Peyer's patch (tissue), 4 donors: ENCODE results near the gene MTCH2. TPM values are rescaled to one million over a fixed set of nuclear protein-coding genes. Genes with fewer than 3 reads are reported as not detected.
"Not testable (repeated sequence)": the region's sequence is repeated elsewhere in the genome, so short reads cannot be mapped to it uniquely, and the experiment has no call there.

Source experiments
- DNase-seq, 3 donors: peaks; one replicate each; pipeline ENCODE4 v3.0.0-alpha.2; 2017 to 2019
- H3K27ac ChIP-seq, 4 donors: fragments of 200-600 bp; sonication (generic); one replicate each; pipeline ENCODE4 v1.5.1; 2016 to 2019
- H3K27me3 ChIP-seq, 2 donors: fragments of 200-600 bp; sonication (generic); one replicate each; pipeline ENCODE4 v1.5.1; 2019
- H3K36me3 ChIP-seq, 3 donors: fragments of 200-600 bp; sonication (generic); one replicate each; pipeline ENCODE4 v1.5.1; 2016 to 2019
- H3K4me1 ChIP-seq, 4 donors: fragments of 200-600 bp; sonication (generic); one replicate each; pipeline ENCODE4 v1.5.1; 2016 to 2019
- H3K4me3 ChIP-seq, 4 donors: fragments of 200-600 bp; sonication (generic); 1 replicate in 3 of 4; 2 replicates in 1 of 4; pipeline ENCODE4 v1.5.1; 2016 to 2019; ENCODE audit warnings: mild to moderate bottlenecking in 1 of 4
- H3K9me3 ChIP-seq, 4 donors: fragments of 200-600 bp; sonication (generic); one replicate each; pipeline ENCODE4 v1.5.1; 2016 to 2019; ENCODE audit warnings: mild to moderate bottlenecking in 1 of 4
- POLR2A ChIP-seq, 2 donors: fragments of 450-650 bp; IDR thresholded peaks; one replicate each; pipeline ENCODE4 v1.5.1; 2017; ENCODE audit warnings: antibody characterized with exemption in 2 of 2, mild to moderate bottlenecking in 2 of 2, moderate library complexity in 2 of 2
- total RNA-seq, 4 donors: library from RNA; depleted of rRNA; stranded (reverse); fragments of >200 nt; gene quantifications; one replicate each; pipeline ENCODE4 v1.1.0, GENCODE V29; 2016
- TF ChIP-seq, protein P1 (sequence below), 6 experiments: fragments of 450-650 bp in 4 of 6; fragments of 200-600 bp in 2 of 6; sonication (generic) in 1 of 6; IDR thresholded peaks; one replicate each; pipeline ENCODE4 v1.5.1; 2017 to 2019; ENCODE audit warnings: antibody characterized with exemption in 6 of 6, mild to moderate bottlenecking in 3 of 6, moderate library complexity in 1 of 6

The MTCH2 gene
- total RNA-seq, 4 donors from 2014 or later: 36.3 to 118 (median 75.8) TPM

DNA sequence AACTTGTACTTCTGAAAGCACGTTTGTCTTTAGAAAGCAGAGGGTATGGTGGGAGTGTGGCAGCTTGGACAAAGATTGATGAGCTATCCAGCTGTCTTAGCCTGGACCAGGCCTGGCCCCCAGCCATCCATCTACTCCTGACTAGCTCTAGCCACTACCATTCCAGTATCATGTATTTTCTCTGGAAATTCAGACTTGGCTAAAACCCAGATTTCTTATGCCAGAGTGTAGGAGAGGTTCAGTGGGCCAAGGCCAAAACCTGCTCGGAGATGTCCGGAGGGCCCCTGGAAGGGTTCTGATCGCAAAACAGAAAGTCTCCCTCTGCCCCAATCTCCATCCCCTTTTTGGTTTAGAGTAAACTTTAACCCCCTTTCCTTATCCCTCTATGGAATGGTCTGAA lies 24.8 kb upstream of the MTCH2 start:
- Histone ChIP-seq H3K4me1 (no peaks in the 10 kb centered on the region), H3K27me3 (no peaks in the 10 kb centered on the region), H3K9me3 (no peaks in the 10 kb centered on the region), H3K36me3 (no peaks in the 10 kb centered on the region), H3K27ac (no peak overlapping the region), H3K4me3 (no peak overlapping the region)
- TF ChIP-seq POLR2A (IDR thresholded peaks at IDR 0.05): no peak
- TF ChIP-seq, protein P1, sequence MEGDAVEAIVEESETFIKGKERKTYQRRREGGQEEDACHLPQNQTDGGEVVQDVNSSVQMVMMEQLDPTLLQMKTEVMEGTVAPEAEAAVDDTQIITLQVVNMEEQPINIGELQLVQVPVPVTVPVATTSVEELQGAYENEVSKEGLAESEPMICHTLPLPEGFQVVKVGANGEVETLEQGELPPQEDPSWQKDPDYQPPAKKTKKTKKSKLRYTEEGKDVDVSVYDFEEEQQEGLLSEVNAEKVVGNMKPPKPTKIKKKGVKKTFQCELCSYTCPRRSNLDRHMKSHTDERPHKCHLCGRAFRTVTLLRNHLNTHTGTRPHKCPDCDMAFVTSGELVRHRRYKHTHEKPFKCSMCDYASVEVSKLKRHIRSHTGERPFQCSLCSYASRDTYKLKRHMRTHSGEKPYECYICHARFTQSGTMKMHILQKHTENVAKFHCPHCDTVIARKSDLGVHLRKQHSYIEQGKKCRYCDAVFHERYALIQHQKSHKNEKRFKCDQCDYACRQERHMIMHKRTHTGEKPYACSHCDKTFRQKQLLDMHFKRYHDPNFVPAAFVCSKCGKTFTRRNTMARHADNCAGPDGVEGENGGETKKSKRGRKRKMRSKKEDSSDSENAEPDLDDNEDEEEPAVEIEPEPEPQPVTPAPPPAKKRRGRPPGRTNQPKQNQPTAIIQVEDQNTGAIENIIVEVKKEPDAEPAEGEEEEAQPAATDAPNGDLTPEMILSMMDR (IDR thresholded peaks at IDR 0.05): no peak
- DNase-seq: no peak

DNA sequence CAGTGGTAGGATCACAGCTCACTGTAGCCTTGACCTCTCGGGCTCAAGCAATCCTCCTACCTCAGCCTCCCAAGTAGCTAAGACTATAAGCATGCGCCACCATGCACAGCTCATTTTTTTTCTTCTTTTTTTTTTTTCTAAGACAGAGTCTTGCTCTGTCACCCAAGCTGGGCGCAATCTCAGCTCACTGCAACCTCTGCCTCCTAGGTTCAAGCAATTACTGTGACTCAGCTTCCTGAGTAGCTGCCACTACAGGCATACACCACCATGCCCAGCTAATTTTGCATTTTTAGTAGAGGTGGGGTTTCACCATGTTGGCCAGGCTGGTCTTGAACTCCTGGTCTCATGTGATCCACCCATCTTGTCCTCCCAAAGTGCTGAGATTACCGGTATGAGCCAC lies 22.6 kb upstream of the MTCH2 start:
- H3K36me3 ChIP-seq, DNase-seq, H3K4me1 ChIP-seq, H3K9me3 ChIP-seq, H3K27ac ChIP-seq, H3K4me3 ChIP-seq, H3K27me3 ChIP-seq: not testable (repeated sequence)

DNA sequence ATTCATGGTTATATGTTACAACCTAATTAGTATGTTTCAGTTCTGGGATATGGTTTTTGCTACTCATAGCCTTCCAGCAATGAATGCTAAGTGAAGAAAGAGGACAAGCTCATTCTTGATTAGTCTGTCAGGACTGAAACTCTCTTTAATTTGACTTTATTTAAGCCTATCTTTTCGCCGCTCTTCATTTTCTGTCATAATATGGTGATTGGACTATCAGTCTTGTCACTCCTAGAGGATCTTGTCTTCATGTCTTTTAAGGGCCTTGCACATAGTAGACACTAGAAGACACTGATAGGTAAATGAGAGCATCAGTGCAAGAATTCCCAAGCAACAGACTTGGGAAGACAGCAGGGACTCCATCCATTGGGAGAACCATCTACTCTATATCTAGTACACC lies 18.9 kb upstream of the MTCH2 start:
- TF ChIP-seq, protein P1 (IDR thresholded peaks at IDR 0.05): no peak
- no peak for TF ChIP-seq POLR2A (IDR thresholded peaks at IDR 0.05)
- Histone ChIP-seq H3K9me3 (no peaks in the 10 kb centered on the region), H3K4me1 (no peaks in the 10 kb centered on the region)

DNA sequence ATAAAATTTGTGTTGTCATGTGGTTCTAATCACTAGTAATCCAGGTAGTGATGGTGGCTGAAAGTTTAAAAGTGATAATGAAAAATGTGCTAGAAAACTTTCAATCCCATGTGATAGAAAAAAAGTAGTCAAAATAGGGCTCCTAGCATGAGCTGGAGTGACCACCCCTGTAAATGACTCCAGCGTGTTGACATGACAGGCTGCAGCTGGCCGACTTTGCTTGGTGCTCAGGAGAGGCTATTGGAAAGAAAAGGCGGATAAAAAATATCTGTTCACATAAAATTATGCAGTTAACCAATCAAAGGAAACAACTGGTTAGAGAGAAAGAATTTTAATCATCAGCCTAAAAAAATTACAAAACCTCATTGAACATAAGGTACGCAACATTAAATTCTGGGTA lies 16.9 kb upstream of the MTCH2 start:
- no peak overlapping the region for H3K4me3 ChIP-seq
- H3K36me3 ChIP-seq: no peaks in the 10 kb centered on the region
- H3K27ac ChIP-seq: no peak overlapping the region
- no peaks in the 10 kb centered on the region for H3K4me1 ChIP-seq
- DNase-seq: no peak
- TF ChIP-seq, protein P1 (IDR thresholded peaks at IDR 0.05): no peak
- TF ChIP-seq POLR2A (IDR thresholded peaks at IDR 0.05): no peak
- H3K9me3 ChIP-seq: no peaks in the 10 kb centered on the region
- H3K27me3 ChIP-seq: no peaks in the 10 kb centered on the region

More for the DNA sequence above, 18.9 kb upstream of the MTCH2 start:
- H3K27me3 ChIP-seq: no peaks in the 10 kb centered on the region
- no peak for DNase-seq
- H3K27ac ChIP-seq: no peak overlapping the region
- no peaks in the 10 kb centered on the region for H3K36me3 ChIP-seq
- no peak overlapping the region for H3K4me3 ChIP-seq

DNA sequence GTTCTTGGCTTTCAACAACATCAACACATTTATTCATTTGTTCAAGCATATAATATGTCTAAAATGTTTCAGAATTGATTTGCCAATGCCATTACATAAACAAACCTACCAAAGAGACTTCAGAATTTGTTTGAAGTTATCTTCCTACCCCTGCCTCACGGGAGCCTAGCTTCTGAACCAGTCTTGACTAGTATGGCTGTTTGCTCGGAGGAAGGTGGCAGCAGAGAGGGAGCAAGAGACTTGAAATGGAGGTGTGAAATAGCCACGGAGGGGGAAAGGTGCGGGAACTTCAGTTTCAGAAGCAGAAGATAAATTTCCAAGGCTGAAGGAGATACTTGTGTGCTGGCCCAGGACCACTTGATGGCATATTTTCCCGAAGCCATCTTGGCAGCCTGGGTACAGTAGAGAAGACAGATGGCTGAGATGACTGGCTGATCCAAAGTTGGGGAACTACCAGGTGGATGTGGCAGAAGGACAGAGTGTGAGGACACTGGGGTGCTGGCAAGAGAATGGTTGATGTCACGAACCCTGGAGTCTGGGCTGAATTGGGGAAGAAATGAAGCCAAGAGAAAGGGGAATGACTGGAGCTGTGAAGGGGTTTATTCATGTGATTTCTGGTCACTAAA lies 14.0 kb upstream of the MTCH2 start:
- no peaks in the 10 kb centered on the region for H3K9me3 ChIP-seq
- no peak for TF ChIP-seq POLR2A (IDR thresholded peaks at IDR 0.05)
- TF ChIP-seq, protein P1 (IDR thresholded peaks at IDR 0.05): no peak

DNA sequence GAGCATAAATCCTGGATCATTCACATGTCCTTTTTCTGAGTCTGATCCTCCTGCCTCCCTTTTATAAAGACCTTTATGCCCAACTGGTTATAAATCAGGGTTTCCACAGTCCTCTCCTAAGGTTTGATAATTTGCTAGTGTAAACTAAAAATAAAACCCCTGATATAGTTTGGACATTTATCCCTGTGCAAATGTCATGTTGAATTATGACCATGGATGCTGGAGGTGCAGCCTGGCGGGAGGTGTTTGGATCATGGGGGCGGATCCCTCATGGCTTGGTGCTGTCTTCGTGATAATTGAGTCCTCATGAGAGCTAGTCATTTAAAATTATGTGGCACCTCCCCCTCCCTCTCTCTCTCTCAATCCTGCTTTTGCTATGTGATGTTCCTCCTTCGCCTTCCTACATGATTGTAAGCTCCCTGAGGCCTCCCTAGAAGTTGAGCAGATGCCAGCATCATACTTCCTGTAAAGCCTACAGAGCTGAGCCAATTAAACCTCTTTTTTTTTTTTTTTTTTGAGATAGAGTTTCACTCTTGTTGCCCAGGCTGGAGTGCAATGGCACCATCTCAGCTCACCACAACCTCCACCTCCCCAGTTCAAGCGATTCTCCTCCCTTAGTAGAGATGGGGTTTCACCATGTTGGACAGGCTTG lies 9.6 kb upstream of the MTCH2 start:
- Histone ChIP-seq H3K4me3 (no peak overlapping the region), H3K4me1 (no peaks in the 10 kb centered on the region), H3K9me3 (no peaks in the 10 kb centered on the region), H3K36me3 (no peaks in the 10 kb centered on the region), H3K27me3 (no peaks in the 10 kb centered on the region), H3K27ac (no peak overlapping the region)
- no peak for DNase-seq
- TF ChIP-seq, protein P1 (IDR thresholded peaks at IDR 0.05): no peak
- TF ChIP-seq POLR2A (IDR thresholded peaks at IDR 0.05): no peak

More for the DNA sequence above, 14.0 kb upstream of the MTCH2 start:
- H3K27ac ChIP-seq: no peak overlapping the region
- no peak for DNase-seq
- no peaks in the 10 kb centered on the region for H3K27me3 ChIP-seq
- no peak overlapping the region for H3K4me3 ChIP-seq
- no peaks in the 10 kb centered on the region for H3K4me1 ChIP-seq
- H3K36me3 ChIP-seq: no peaks in the 10 kb centered on the region
